HepG2 (cell line): ENCODE results near the gene RYR2.

Experiments used
- CTCF ChIP-seq: sonication (generic); formaldehyde crosslinking; IDR thresholded peaks from 2 replicates; pipeline ENCODE4 v1.5.0; 2020; ENCODE audit warnings: mild to moderate bottlenecking, missing genetic modification reagents, moderate library complexity
- DNMT3B ChIP-seq: conservative IDR thresholded peaks from 2 replicates; pipeline ENCODE4 v1.6.1; 2016; ENCODE audit warnings: missing biosample characterization, control low read depth
- FUBP1 ChIP-seq: sonication (generic); formaldehyde crosslinking; IDR thresholded peaks from 2 replicates; pipeline ENCODE4 v1.5.1; 2020; ENCODE audit warnings: missing genetic modification reagents, mild to moderate bottlenecking, borderline replicate concordance
- HCFC1 ChIP-seq: fragments of 150-350 bp; IDR thresholded peaks from 2 replicates; pipeline ENCODE4 v1.6.1; 2014; ENCODE audit warnings: low read depth, low read length
- ZNF264 ChIP-seq: sonication (generic); formaldehyde crosslinking; IDR thresholded peaks from 2 replicates; pipeline ENCODE4 v1.4.0; 2020; ENCODE audit warnings: missing genetic modification reagents
- ZNF850 ChIP-seq: sonication (generic); formaldehyde crosslinking; conservative IDR thresholded peaks from 2 replicates; pipeline ENCODE4 v1.9.0; 2021; ENCODE audit warnings: mild to moderate bottlenecking, missing genetic modification reagents

- no peak for TF ChIP-seq HCFC1
- TF ChIP-seq CTCF (CRISPR knock-in tag) = no peak
- no peak for TF ChIP-seq FUBP1 (CRISPR knock-in tag)
- no peak for TF ChIP-seq ZNF264 (CRISPR knock-in tag)
- TF ChIP-seq ZNF850 (CRISPR knock-in tag) = no peak
- no peak for TF ChIP-seq DNMT3B (CRISPR knock-in tag)
These were observed 30.6 kb upstream of the RYR2 start for GRCh38 chr1:237011432-237011831.
